Suprapubic skin (tissue), 4 donors: ENCODE measurements around the gene CCL24. TPM values are rescaled to one million over a fixed set of nuclear protein-coding genes. Genes with fewer than 3 reads are reported as not detected.
"Not testable (repeated sequence)": the region's sequence is repeated elsewhere in the genome, so short reads cannot be mapped to it uniquely, and the experiment has no call there.

Experiments
- DNase-seq, 2 donors: peaks; one replicate each; pipeline ENCODE4 v3.0.0-alpha.2; 2019; ENCODE audit warnings: low spot score in 2 of 2
- H3K27ac ChIP-seq: fragments of 200-600 bp; sonication (generic); one replicate; pipeline ENCODE4 v1.5.1; 2019
- H3K27me3 ChIP-seq: fragments of 200-600 bp; sonication (generic); one replicate; pipeline ENCODE4 v1.5.1; 2019
- H3K36me3 ChIP-seq: fragments of 200-600 bp; sonication (generic); one replicate; pipeline ENCODE4 v1.5.1; 2019
- H3K4me1 ChIP-seq: fragments of 200-600 bp; sonication (generic); one replicate; pipeline ENCODE4 v1.5.1; 2019
- H3K4me3 ChIP-seq: fragments of 200-600 bp; sonication (generic); one replicate; pipeline ENCODE4 v1.5.1; 2019; ENCODE audit warnings: mild to moderate bottlenecking
- H3K9me3 ChIP-seq: fragments of 200-600 bp; sonication (generic); one replicate; pipeline ENCODE4 v1.5.1; 2019
- CTCF ChIP-seq, 2 donors: fragments of 200-600 bp in 1 of 2; fragments of 450-650 bp in 1 of 2; sonication (generic) in 1 of 2; IDR thresholded peaks; one replicate each; pipeline ENCODE4 v1.5.1; 2016 to 2019; ENCODE audit warnings: antibody characterized with exemption in 2 of 2, mild to moderate bottlenecking in 1 of 2, moderate library complexity in 1 of 2
- EP300 ChIP-seq: sonication (generic); formaldehyde crosslinking; IDR thresholded peaks from one replicate; pipeline ENCODE4 v1.6.1; 2017; ENCODE audit warnings: antibody characterized with exemption
- POLR2A ChIP-seq, 2 donors: fragments of 450-650 bp; IDR thresholded peaks; one replicate each; pipeline ENCODE4 v1.6.1; 2017; ENCODE audit warnings: antibody characterized with exemption in 2 of 2, mild to moderate bottlenecking in 2 of 2, moderate library complexity in 2 of 2
- POLR2AphosphoS5 ChIP-seq, 3 donors: sonication (generic); formaldehyde crosslinking; IDR thresholded peaks; one replicate each; pipeline ENCODE4 v1.6.1; 2017; ENCODE audit warnings: antibody characterized with exemption in 3 of 3
- WGBS: methylation state at CpG from one replicate; pipeline ENCODE4 v1.1.5; 2018; 5-methylcytosine and 5-hydroxymethylcytosine counted together
- total RNA-seq, 4 donors: library from RNA; depleted of rRNA; stranded (reverse); fragments of >200 nt; gene quantifications; one replicate each; pipeline ENCODE4 v1.1.0, GENCODE V29; 2016

Gene CCL24
- total RNA-seq, 4 donors from 2014 or later: 2.6 to 2.7 TPM; not detected in 2

- no peaks in the 10 kb centered on the region for H3K9me3 ChIP-seq
- H3K4me3 ChIP-seq: no peak overlapping the region
- DNase-seq: no peak
- TF ChIP-seq POLR2AphosphoS5 (IDR thresholded peaks at IDR 0.05) (no peak), EP300 (no peak), POLR2A (IDR thresholded peaks at IDR 0.05) (no peak), CTCF (IDR thresholded peaks at IDR 0.05) (no peak)
- H3K27me3 ChIP-seq: no peaks in the 10 kb centered on the region
- no peaks in the 10 kb centered on the region for H3K36me3 ChIP-seq
- 97% methylated on average over 3 of the region's 3 CpGs for WGBS
- H3K4me1 ChIP-seq: peaks cover 15% of the 10 kb centered on the region
- no peak overlapping the region for H3K27ac ChIP-seq
Observed at GRCh38 chr7:75840029-75840428, 26.4 kb upstream of the CCL24 start.

- H3K36me3 ChIP-seq, H3K9me3 ChIP-seq, H3K27ac ChIP-seq, DNase-seq, H3K27me3 ChIP-seq, H3K4me3 ChIP-seq: not testable (repeated sequence)
- WGBS: 82% methylated on average over 14 of the region's 14 CpGs
- peaks cover 11% of the 10 kb centered on the region for H3K4me1 ChIP-seq
Observed at GRCh38 chr7:75838281-75838930, 24.8 kb upstream of the CCL24 start.

- DNase-seq: no peak
- H3K4me1 ChIP-seq: no peaks in the 10 kb centered on the region
- H3K27ac ChIP-seq: no peak overlapping the region
- TF ChIP-seq CTCF (IDR thresholded peaks at IDR 0.05): no peak
- no peak for TF ChIP-seq POLR2A (IDR thresholded peaks at IDR 0.05)
- no peak for TF ChIP-seq EP300
- TF ChIP-seq POLR2AphosphoS5 (IDR thresholded peaks at IDR 0.05): no peak
- no peak overlapping the region for H3K4me3 ChIP-seq
- no peaks in the 10 kb centered on the region for H3K9me3 ChIP-seq
- no peaks in the 10 kb centered on the region for H3K36me3 ChIP-seq
- no peaks in the 10 kb centered on the region for H3K27me3 ChIP-seq
- WGBS: 79% methylated on average over 7 of the region's 7 CpGs
Observed at GRCh38 chr7:75836798-75837197, 23.2 kb upstream of the CCL24 start.

GRCh38 chr7:75835688-75836285 is 22.2 kb upstream of the CCL24 start:
- WGBS: 83% methylated on average over 29 of the region's 29 CpGs
- Histone ChIP-seq H3K27ac (no peak overlapping the region), H3K9me3 (no peaks in the 10 kb centered on the region), H3K27me3 (no peaks in the 10 kb centered on the region), H3K4me3 (no peak overlapping the region), H3K36me3 (no peaks in the 10 kb centered on the region), H3K4me1 (no peaks in the 10 kb centered on the region)
- DNase-seq: no peak
- TF ChIP-seq CTCF (IDR thresholded peaks at IDR 0.05): no peak
- TF ChIP-seq POLR2A (IDR thresholded peaks at IDR 0.05): no peak
- no peak for TF ChIP-seq POLR2AphosphoS5 (IDR thresholded peaks at IDR 0.05)
- no peak for TF ChIP-seq EP300

- not testable (repeated sequence) for H3K9me3 ChIP-seq, H3K4me1 ChIP-seq, H3K4me3 ChIP-seq, H3K27ac ChIP-seq, H3K36me3 ChIP-seq, DNase-seq, H3K27me3 ChIP-seq
- WGBS: 76% methylated on average over 6 of the region's 6 CpGs
Observed at GRCh38 chr7:75833662-75834061, 20.1 kb upstream of the CCL24 start.

- no peak overlapping the region for H3K27ac ChIP-seq
- no peak for TF ChIP-seq POLR2A (IDR thresholded peaks at IDR 0.05)
- TF ChIP-seq EP300: no peak
- no peak for TF ChIP-seq POLR2AphosphoS5 (IDR thresholded peaks at IDR 0.05)
- TF ChIP-seq CTCF (IDR thresholded peaks at IDR 0.05): no peak
- no peaks in the 10 kb centered on the region for H3K36me3 ChIP-seq
- no peak overlapping the region for H3K4me3 ChIP-seq
- no peaks in the 10 kb centered on the region for H3K27me3 ChIP-seq
- 87% methylated on average over 6 of the region's 6 CpGs for WGBS
- no peaks in the 10 kb centered on the region for H3K9me3 ChIP-seq
- no peaks in the 10 kb centered on the region for H3K4me1 ChIP-seq
- no peak for DNase-seq
Observed at GRCh38 chr7:75830978-75831377, 17.4 kb upstream of the CCL24 start.

- H3K27ac ChIP-seq: not testable (repeated sequence)
Observed at GRCh38 chr7:75829656-75830055, 16.1 kb upstream of the CCL24 start.

More at GRCh38 chr7:75829656-75830055, 16.1 kb upstream of the CCL24 start:
- not testable (repeated sequence) for H3K9me3 ChIP-seq, H3K36me3 ChIP-seq, H3K27me3 ChIP-seq, H3K4me3 ChIP-seq, H3K4me1 ChIP-seq, DNase-seq
- WGBS: 77% methylated on average over 6 of the region's 6 CpGs
